Activated CD8-positive, alpha-beta T cell treated with anti-CD3 and anti-CD28 coated beads for 36 hours (primary cell): Measurements from ENCODE around the gene CFAP299. TPM values are rescaled to one million over a fixed set of nuclear protein-coding genes. Genes with fewer than 3 reads are reported as not detected.

Experiments used
- ATAC-seq: fragments of 200-7000 bp; cut with Tn5 transposase; one replicate; pipeline ENCODE4 v1.10.0; 2021; ENCODE audit warnings: mild to moderate bottlenecking, moderate library complexity
- CTCF ChIA-PET: fragments of 350-600 bp; sonication (Branson Sonifier 250); formaldehyde crosslinking; loops from one replicate; lab custom pipeline; 2021; ENCODE audit warnings: antibody characterized with exemption; lab: Charles Lee
- POLR2A ChIA-PET: fragments of 350-600 bp; sonication (Branson Sonifier 250); formaldehyde crosslinking; loops from one replicate; lab custom pipeline; 2021; ENCODE audit warnings: antibody characterized with exemption; lab: Charles Lee
- DNase-seq: peaks from one replicate; pipeline ENCODE4 v3.0.0-alpha.2; 2020
- H3K27ac Mint-ChIP-seq: one replicate; pipeline ENCODE4 v1.8.0; 2021; ENCODE audit warnings: mild to moderate bottlenecking, mixed read lengths
- H3K27me3 Mint-ChIP-seq: one replicate; pipeline ENCODE4 v1.8.0; 2021; ENCODE audit warnings: mixed read lengths
- H3K36me3 Mint-ChIP-seq: one replicate; pipeline ENCODE4 v1.8.0; 2021; ENCODE audit warnings: low read depth, mixed read lengths
- H3K4me1 Mint-ChIP-seq: one replicate; pipeline ENCODE4 v1.8.0; 2021; ENCODE audit warnings: low read depth, mixed read lengths
- H3K4me3 Mint-ChIP-seq: one replicate; pipeline ENCODE4 v1.8.0; 2021; ENCODE audit warnings: mild to moderate bottlenecking, moderate library complexity, mixed read lengths
- H3K9me3 Mint-ChIP-seq: one replicate; pipeline ENCODE4 v1.8.0; 2021; ENCODE audit warnings: mixed read lengths
- CTCF ChIP-seq: fragments of 200-600 bp; IDR thresholded peaks from one replicate; pipeline ENCODE4 v1.8.0; 2022; ENCODE audit warnings: antibody characterized with exemption, mild to moderate bottlenecking
- intact Hi-C: fragments of 100-400 bp; cut with micrococcal nuclease; formaldehyde crosslinking; loops from one replicate; pipeline ENCODE4 v1.10.0; 2022
- total RNA-seq, 2 experiments: library from RNA; stranded (reverse); gene quantifications; one replicate each; pipeline ENCODE4 v1.2.3, GENCODE V29; 2021

The CFAP299 gene
- total RNA-seq, 2 experiments from 2014 or later, result not detected

- H3K4me1 Mint-ChIP-seq, result peaks cover 6% of the 10 kb centered on the region
- ChIA-PET POLR2A (no interaction called here), CTCF (no interaction called here)
- no peak overlapping the region for H3K4me3 Mint-ChIP-seq
- H3K9me3 Mint-ChIP-seq, result no peaks in the 10 kb centered on the region
- no peak overlapping the region for H3K27ac Mint-ChIP-seq
- ATAC-seq (no peak), DNase-seq (no peak)
- TF ChIP-seq CTCF, result no peak
- intact Hi-C loops, result no loop called here
- H3K27me3 Mint-ChIP-seq, result no peaks in the 10 kb centered on the region
- no peaks in the 10 kb centered on the region for H3K36me3 Mint-ChIP-seq
These were observed 510.7 kb downstream of the CFAP299 start for GRCh38 chr4:80846210-80846609.

GRCh38 chr4:80852061-80852460, 516.5 kb downstream of the CFAP299 start:
- CTCF ChIA-PET, result no interaction called here
- Mint-ChIP-seq H3K4me1 (no peaks in the 10 kb centered on the region), H3K4me3 (no peak overlapping the region), H3K27me3 (no peaks in the 10 kb centered on the region), H3K27ac (no peak overlapping the region), H3K9me3 (peaks cover 1% of the 10 kb centered on the region), H3K36me3 (no peaks in the 10 kb centered on the region)
- POLR2A ChIA-PET, result no interaction called here
- TF ChIP-seq CTCF, result no peak
- intact Hi-C loops, result no loop called here
- ATAC-seq (no peak), DNase-seq (no peak)

- peaks cover 6% of the 10 kb centered on the region for H3K4me1 Mint-ChIP-seq
- POLR2A ChIA-PET, result no interaction called here
- H3K36me3 Mint-ChIP-seq, result no peaks in the 10 kb centered on the region
- H3K27ac Mint-ChIP-seq, result no peak overlapping the region
- H3K4me3 Mint-ChIP-seq, result no peak overlapping the region
- ATAC-seq, result no peak
- no peaks in the 10 kb centered on the region for H3K9me3 Mint-ChIP-seq
- no peak for TF ChIP-seq CTCF
- H3K27me3 Mint-ChIP-seq, result no peaks in the 10 kb centered on the region
- no peak for DNase-seq
- CTCF ChIA-PET, result no interaction called here
- intact Hi-C loops, result no loop called here
These were observed 538.0 kb downstream of the CFAP299 start for GRCh38 chr4:80873571-80873970.

- CTCF ChIA-PET, result no interaction called here
- H3K36me3 Mint-ChIP-seq, result no peaks in the 10 kb centered on the region
- no peak for DNase-seq
- H3K27ac Mint-ChIP-seq, result no peak overlapping the region
- ATAC-seq, result no peak
- no peak for TF ChIP-seq CTCF
- no peaks in the 10 kb centered on the region for H3K27me3 Mint-ChIP-seq
- H3K4me1 Mint-ChIP-seq, result peaks cover 6% of the 10 kb centered on the region
- POLR2A ChIA-PET, result no interaction called here
- no peak overlapping the region for H3K4me3 Mint-ChIP-seq
- intact Hi-C loops, result no loop called here
- no peaks in the 10 kb centered on the region for H3K9me3 Mint-ChIP-seq
These were observed 539.4 kb downstream of the CFAP299 start for GRCh38 chr4:80874979-80875378.

- no peak for ATAC-seq
- POLR2A ChIA-PET, result no interaction called here
- Mint-ChIP-seq H3K4me1 (peaks cover 6% of the 10 kb centered on the region), H3K36me3 (no peaks in the 10 kb centered on the region), H3K27ac (no peak overlapping the region), H3K27me3 (no peaks in the 10 kb centered on the region), H3K4me3 (no peak overlapping the region), H3K9me3 (no peaks in the 10 kb centered on the region)
- TF ChIP-seq CTCF, result no peak
- no peak for DNase-seq
- CTCF ChIA-PET, result no interaction called here
- intact Hi-C loops, result no loop called here
These were observed 540.1 kb downstream of the CFAP299 start for GRCh38 chr4:80875642-80876041.
